Fibroblast of skin of back (primary cell): ENCODE results near the gene RXFP3. TPM values are rescaled to one million over a fixed set of nuclear protein-coding genes. Genes with fewer than 3 reads are reported as not detected.
A peak's percentile ranks its signal among the peaks of the same experiment; 100 is the strongest.
"Not testable (repeated sequence)": the region's sequence is repeated elsewhere in the genome, so short reads cannot be mapped to it uniquely, and the experiment has no call there.

Experiments
- DNase-seq: peaks from one replicate; pipeline ENCODE4 v3.0.0-alpha.2; 2013
- polyA plus RNA-seq, 2 experiments: library from polyadenylated mRNA; unstranded; fragments of 120-200 nt; gene quantifications; one replicate each; pipeline ENCODE4 v1.2.1, GENCODE V29; 2013; ENCODE audit not compliant: insufficient read length in 2 of 2

RXFP3 gene, protein sequence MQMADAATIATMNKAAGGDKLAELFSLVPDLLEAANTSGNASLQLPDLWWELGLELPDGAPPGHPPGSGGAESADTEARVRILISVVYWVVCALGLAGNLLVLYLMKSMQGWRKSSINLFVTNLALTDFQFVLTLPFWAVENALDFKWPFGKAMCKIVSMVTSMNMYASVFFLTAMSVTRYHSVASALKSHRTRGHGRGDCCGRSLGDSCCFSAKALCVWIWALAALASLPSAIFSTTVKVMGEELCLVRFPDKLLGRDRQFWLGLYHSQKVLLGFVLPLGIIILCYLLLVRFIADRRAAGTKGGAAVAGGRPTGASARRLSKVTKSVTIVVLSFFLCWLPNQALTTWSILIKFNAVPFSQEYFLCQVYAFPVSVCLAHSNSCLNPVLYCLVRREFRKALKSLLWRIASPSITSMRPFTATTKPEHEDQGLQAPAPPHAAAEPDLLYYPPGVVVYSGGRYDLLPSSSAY
- polyA plus RNA-seq (2013, experiment 1 of 2; ENCODE audit: insufficient read length), result 0.08 TPM
- polyA plus RNA-seq (2013, experiment 2 of 2; ENCODE audit: insufficient read length), result 0.07 TPM

GRCh38 chr5:33936381-33937016 is at the start of gene RXFP3:
Gene RXFP3, plus strand, starts transcription at chr5:33936386. Its CDS starts 355 bp downstream, at chr5:33936741.
- peak; percentile 31 for DNase-seq

DNA sequence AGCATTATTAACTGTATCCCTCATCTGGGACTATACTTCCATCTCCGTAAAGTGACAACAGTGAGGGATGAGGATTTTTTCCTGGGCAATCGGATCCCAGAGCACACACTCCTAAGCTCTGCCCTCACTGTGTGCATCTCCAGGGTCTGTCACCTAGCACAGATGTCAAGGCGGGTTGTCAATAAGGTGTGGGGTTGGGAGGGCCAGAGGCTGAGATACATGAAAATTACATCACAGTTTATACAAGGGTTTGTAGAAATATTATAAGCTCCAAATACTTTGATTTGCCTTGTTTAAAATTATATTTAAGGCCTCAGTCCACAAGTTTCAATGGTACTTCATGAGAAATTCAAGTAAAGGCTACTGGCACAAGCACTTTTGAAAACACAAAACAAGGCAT is 48.9 kb upstream of the RXFP3 start:
- DNase-seq, result no peak

DNA sequence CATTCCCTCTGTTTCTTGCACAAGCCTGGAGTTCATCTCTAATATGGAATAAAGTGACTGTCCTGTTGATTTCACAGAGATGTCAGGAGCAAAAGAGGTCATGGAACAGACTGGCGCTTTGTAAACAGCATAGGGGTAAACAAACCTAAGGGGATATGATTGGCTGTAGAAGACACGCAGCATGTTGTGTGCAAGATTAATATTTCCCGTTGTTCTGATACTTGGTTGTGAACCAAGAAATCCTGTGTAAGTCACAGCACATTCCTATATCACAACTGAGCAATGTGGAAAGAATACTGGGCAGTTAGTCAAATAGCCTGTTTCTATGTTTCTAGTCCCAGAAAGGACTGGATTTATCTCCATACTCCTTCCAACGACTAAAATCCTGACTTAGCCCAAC is 47.6 kb upstream of the RXFP3 start:
- DNase-seq, result peak; percentile 33

- DNase-seq, result peak; percentile 43
Observed at GRCh38 chr5:33890131-33891032, 45.8 kb upstream of the RXFP3 start.

GRCh38 chr5:33891446-33891787 is 44.8 kb upstream of the RXFP3 start:
- DNase-seq, result no peak

DNA sequence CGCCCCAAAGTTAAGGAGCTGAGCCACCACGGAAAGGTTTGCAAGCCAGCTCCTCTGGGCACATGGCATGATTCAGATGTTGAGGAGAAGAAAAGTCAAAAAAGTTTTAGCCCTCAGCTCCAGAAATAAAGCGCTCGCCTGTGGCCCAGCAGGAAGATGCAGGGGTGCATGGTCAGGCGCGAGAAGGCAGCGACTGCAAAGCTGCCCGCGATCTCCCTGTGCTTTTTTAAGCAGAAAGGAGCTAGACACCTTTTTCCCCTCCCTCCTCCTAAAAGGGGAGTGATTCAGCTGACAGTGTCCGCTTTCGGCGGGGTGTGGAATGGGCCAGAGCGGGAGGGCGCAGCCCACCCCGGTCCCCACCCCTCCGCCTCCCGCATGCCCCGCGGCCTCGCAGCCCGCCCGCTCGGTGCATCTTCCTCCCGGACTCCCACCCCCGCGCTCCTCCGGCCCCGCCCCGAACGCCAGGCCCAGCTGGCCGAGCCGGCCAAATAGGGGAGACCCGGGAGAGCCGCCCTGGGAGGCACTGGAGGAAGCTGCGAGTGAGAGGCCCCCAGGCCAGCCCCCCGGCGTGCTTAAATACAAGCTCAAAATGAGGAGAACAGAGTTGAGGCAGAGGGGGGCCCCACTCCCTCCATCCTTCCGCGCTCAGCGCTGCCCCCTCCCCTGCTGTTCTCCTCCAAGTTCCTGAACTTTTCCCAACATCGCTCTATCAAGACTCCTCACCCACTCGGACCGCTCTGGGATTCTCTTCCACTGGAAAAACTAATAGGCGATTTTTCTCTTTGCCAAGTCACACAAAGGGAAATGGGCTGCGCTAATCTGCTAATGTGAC is 44.2 kb upstream of the RXFP3 start, which contains the start of gene ADAMTS12:
TSS of gene ADAMTS12 (minus strand) at position 203 of the 832 bp plus-strand sequence. CDS start at position 69, 134 bp downstream.
- peak; percentile 70 for DNase-seq

DNA sequence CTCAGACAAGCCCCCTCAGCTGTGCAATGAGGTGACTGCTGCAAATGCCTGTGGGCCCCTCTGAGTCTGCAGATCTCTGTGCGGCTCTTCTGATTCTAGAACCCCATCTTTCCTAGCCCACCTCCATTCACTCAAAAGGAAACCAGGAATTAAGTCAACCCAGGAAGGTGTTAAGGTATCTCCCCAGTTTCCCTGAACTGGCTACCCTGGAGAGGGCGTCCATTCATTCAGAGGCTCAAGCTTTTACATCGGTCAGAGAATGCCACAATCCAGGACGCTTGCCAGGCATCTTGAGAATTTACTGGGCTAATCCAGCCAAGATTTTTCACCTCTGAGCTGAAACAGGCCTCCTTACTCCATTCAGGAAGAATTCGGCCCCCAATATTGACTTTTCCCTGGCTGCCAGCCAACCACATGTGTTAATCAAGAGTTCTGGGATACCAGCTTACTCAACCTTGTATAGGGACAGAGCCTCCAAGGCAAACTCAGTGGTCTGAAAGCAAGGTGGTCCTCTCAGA is 43.5 kb upstream of the RXFP3 start:
- DNase-seq, result peak; percentile 94

- DNase-seq, result peak; percentile 86
Observed at GRCh38 chr5:33894566-33894965, 41.6 kb upstream of the RXFP3 start.

- DNase-seq, result no peak
Observed at GRCh38 chr5:33901156-33901555, 35.0 kb upstream of the RXFP3 start.

GRCh38 chr5:33903118-33903517 is 33.1 kb upstream of the RXFP3 start:
- no peak for DNase-seq

GRCh38 chr5:33905381-33905780 is 30.8 kb upstream of the RXFP3 start:
- DNase-seq, result no peak

- peak; percentile 22 for DNase-seq
Observed at GRCh38 chr5:33906248-33906647, 29.9 kb upstream of the RXFP3 start.

DNA sequence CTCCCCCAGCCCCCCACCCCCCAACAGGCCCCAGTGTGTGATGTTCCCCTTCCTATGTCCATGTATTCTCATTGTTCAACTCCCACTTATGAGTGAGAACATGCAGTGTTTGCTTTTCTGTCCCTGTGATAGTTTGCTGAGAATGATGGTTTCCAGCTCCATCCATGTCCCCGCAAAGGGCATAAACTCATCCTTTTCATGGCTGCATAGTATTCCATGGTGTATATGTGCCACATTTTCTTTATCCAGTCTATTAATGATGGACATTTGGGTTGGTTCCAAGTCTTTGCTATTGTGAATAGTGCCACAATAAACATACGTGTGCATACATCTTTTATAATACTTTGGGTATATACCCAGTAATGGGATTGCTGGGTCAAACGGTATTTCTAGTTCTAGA is 21.3 kb upstream of the RXFP3 start:
- DNase-seq, result not testable (repeated sequence)

GRCh38 chr5:33921002-33921401 is 15.2 kb upstream of the RXFP3 start:
- no peak for DNase-seq

DNA sequence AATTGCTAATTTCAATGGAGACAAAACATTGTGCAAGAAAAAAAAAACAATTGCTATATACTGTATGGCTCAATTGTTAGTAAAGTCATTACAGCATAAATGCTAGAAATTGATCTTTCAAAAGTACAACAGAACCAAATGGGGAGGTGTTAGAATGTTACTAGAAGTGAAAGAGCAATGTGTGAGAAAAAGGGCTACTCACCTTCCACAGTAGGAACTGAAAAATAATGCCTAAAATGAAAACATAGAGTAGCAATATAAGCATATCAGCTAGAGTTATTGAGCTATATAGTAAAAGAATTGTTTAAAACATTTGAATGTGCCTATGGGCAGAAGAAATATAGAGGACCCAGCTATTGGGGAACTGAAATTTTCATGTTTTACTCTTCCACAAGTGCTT is 10.9 kb upstream of the RXFP3 start:
- no peak for DNase-seq

GRCh38 chr5:33927685-33928084 is 8.5 kb upstream of the RXFP3 start:
- no peak for DNase-seq

GRCh38 chr5:33928283-33928682 is 7.9 kb upstream of the RXFP3 start:
- no peak for DNase-seq

- DNase-seq, result no peak
Observed at GRCh38 chr5:33929925-33930690, 6.1 kb upstream of the RXFP3 start.

DNA sequence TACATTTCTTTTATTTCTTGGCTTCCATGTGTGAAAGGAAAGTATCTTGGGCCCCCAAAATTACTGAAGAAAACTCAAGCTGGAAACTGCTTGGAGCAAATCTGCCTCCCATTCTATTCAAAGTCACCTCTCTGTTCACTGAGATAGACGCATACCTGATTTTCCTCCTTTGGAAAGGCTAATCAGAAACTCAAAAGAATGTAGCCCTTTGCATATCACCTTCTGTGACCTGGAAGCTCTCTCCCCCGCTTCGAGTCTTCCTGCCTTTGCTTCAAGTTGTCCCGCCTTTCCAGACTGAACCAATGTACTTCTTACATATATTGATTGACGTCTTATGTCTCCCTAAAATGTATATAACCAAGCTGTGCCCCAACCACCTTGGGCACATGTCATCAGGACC is 5.0 kb upstream of the RXFP3 start:
- DNase-seq, result no peak

- no peak for DNase-seq
Observed at GRCh38 chr5:33933723-33934169, 2.4 kb upstream of the RXFP3 start.

GRCh38 chr5:33934176-33934575 is 2.0 kb upstream of the RXFP3 start:
- DNase-seq, result peak; percentile 69
